ENCODE results near the gene DDX1. TPM values are rescaled to one million over a fixed set of nuclear protein-coding genes. Genes with fewer than 3 reads are reported as not detected.

DDX1 gene
- total and polyA plus RNA-seq, 10 of the 15 experiments (the other 5 are each of a cell fraction or from before 2014, with no cell fraction given), result 53.2 to 134 (median 85.6) TPM

DNA sequence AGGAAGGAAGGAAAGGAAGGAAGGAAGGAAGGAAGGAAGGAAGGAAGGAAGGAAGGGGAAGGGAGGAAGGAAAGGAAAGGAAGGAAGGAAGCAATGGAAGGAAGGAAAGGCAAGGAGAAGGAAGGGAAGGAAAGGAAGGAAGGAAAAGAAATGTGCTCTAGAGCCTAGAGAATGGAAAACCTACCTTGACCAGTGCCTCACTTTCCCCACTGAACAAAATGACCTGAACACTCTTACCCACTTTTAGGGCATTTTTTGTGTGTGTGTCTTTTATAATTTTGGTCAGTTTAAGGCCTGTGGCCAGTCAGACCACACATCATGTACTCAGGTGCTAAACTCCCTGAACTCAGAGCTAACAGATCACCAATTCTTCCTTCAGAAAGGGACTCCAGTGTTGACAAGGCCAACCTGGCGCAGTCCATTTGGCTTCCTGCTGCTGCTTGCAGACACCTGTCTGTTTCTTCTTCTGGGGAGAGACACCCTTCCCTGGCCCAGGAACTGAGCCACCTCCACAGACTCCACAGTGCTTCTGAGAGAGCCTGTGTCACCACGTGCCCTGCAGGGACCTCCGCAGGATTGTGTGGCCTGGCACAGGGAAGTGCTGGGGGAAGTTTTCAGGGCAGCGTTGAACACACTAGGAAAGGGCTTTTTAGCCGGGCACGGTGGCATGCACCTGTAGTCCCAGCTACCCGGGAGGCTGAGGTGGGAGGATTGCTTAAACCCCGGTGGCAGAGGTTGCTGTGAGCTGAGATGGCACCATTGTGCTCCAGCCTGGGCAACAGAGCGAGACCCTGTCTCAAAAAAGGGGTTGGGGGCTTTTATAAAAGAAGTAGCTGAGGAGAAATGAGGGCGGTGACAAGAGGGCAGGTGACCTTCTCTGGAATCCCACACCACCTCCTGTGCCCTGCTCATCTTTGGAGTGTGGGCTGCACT, 57.2 kb downstream of the DDX1 start:
- CTCF ChIA-PET, result no interaction called here
- Histone ChIP-seq H3K4me2 (ENCODE audit: control insufficient read depth, insufficient read depth) (no peak overlapping the region), H3K27me3 (replicated peaks in 1 of 2; ENCODE audit: control insufficient read depth in 2 of 2, insufficient read depth in 2 of 2, low read length in 1 of 2) (no peaks in the 10 kb centered on the region; a peak in 1 of 4 replicates), H3K4me3 (no peak overlapping the region), H3K4me1 (ENCODE audit: control insufficient read depth, insufficient read depth, low read length) (no peaks in the 10 kb centered on the region), H2AFZ (ENCODE audit: control insufficient read depth, low read depth, low read length) (no peak overlapping the region), H3K27ac (ENCODE audit: control insufficient read depth, insufficient read depth) (no peak overlapping the region), H3K36me3 (ENCODE audit: control insufficient read depth in 2 of 2, insufficient read depth in 2 of 2, low read length in 1 of 2) (no peaks in the 10 kb centered on the region), H3K9me3 (replicated peaks; ENCODE audit: control insufficient read depth, insufficient read depth, low read length) (no peaks in the 10 kb centered on the region), H4K20me1 (ENCODE audit: control insufficient read depth, insufficient read depth) (no peaks in the 10 kb centered on the region), H3K79me2 (ENCODE audit: control insufficient read depth, insufficient read depth, low read length) (no peaks in the 10 kb centered on the region), H3K9ac (ENCODE audit: control insufficient read depth, insufficient read depth, low read length) (no peak overlapping the region)
- in situ Hi-C loops (cut with MboI), result loop anchor here (10.0 kb wide), 2 partner anchors 966 to 1106 kb away; no protein-coding TSS in a partner anchor
- intact Hi-C loops (cut with micrococcal nuclease; ENCODE audit: unreplicated experiment), result no loop called here
- POLR2A ChIA-PET, result no interaction called here
- SMC1A ChIA-PET (ENCODE audit: uncharacterized antibody, unreplicated experiment), result interaction anchor here (1.0 kb wide), 1 partner anchor 9 kb away, joined by 3 read pairs; no protein-coding TSS in a partner anchor
- no TSS peak for BruUV-seq (replicated peaks)
- DNase-seq (ENCODE audit: low read depth, low spot score) (no peak), FAIRE-seq (no peak), ATAC-seq (no peak; the same call in 2 of the 3 replicates)
- WGBS (ENCODE audit: insufficient coverage, insufficient replicate concordance, low lambda C conversion rate, missing lambda C conversion rate), result 49% methylated on average over 10 of the region's 10 CpGs
- RAD21 ChIA-PET (ENCODE audit: unreplicated experiment), result no interaction called here
- TF ChIP-seq ETV6 (conservative IDR thresholded peaks at IDR 0.05 in 1 of 2, IDR thresholded peaks at IDR 0.05 in 1 of 2; ENCODE audit: borderline replicate concordance in 1 of 2, low read depth in 1 of 2) (peak in 1 of 2 experiments; percentile 31; a peak in 1 of 4 replicates), RAD51 (IDR thresholded peaks at IDR 0.05) (no peak)

DNA sequence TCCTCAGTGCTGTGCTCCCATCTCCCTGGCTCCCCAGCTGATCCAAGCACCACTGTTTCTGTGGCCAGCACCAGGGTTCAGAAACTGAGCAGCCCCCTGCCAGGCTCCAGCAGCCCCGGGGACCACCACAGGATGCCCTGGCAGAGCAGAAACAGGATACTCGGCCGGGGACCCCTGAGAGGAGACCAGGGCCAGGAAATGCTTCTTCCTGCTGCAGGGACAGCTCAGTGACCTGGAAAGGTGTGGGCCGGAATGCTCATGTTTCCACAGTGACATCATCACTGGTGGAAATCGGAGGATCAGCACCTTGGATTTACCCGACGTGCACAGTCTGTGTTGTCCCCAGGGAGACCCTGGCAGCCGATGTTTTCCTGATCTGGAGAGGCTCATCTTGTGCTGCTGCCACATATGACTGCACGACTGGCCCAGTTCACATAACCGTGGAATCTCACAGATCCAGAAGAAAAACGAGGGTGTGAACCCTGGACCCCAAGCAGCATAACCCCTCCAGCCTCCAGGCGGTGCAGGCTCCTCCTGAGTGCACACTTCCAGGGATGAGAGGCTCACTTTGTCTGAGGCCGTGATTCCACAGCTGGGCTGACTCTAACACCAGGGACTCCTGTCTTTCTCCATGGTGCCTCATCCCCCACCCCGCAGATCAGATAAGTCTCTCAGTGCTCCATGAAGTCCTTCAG, 58.0 kb downstream of the DDX1 start:
- no peak overlapping the region for H3K4me3 ChIP-seq
- no peak overlapping the region for H3K27ac ChIP-seq (ENCODE audit: control insufficient read depth, insufficient read depth)
- no peak overlapping the region for H2AFZ ChIP-seq (ENCODE audit: control insufficient read depth, low read depth, low read length)
- FAIRE-seq (no peak), DNase-seq (ENCODE audit: low read depth, low spot score) (no peak), ATAC-seq (no peak)
- in situ Hi-C loops (cut with MboI), result loop anchor here (10.0 kb wide), 2 partner anchors 965 to 1105 kb away; no protein-coding TSS in a partner anchor
- intact Hi-C loops (cut with micrococcal nuclease; ENCODE audit: unreplicated experiment), result no loop called here
- H4K20me1 ChIP-seq (ENCODE audit: control insufficient read depth, insufficient read depth), result no peaks in the 10 kb centered on the region
- no peak for TF ChIP-seq SIX5 (IDR thresholded peaks at IDR 0.05; ENCODE audit: low read depth, low read length, severe bottlenecking)
- TF ChIP-seq, protein P1, sequence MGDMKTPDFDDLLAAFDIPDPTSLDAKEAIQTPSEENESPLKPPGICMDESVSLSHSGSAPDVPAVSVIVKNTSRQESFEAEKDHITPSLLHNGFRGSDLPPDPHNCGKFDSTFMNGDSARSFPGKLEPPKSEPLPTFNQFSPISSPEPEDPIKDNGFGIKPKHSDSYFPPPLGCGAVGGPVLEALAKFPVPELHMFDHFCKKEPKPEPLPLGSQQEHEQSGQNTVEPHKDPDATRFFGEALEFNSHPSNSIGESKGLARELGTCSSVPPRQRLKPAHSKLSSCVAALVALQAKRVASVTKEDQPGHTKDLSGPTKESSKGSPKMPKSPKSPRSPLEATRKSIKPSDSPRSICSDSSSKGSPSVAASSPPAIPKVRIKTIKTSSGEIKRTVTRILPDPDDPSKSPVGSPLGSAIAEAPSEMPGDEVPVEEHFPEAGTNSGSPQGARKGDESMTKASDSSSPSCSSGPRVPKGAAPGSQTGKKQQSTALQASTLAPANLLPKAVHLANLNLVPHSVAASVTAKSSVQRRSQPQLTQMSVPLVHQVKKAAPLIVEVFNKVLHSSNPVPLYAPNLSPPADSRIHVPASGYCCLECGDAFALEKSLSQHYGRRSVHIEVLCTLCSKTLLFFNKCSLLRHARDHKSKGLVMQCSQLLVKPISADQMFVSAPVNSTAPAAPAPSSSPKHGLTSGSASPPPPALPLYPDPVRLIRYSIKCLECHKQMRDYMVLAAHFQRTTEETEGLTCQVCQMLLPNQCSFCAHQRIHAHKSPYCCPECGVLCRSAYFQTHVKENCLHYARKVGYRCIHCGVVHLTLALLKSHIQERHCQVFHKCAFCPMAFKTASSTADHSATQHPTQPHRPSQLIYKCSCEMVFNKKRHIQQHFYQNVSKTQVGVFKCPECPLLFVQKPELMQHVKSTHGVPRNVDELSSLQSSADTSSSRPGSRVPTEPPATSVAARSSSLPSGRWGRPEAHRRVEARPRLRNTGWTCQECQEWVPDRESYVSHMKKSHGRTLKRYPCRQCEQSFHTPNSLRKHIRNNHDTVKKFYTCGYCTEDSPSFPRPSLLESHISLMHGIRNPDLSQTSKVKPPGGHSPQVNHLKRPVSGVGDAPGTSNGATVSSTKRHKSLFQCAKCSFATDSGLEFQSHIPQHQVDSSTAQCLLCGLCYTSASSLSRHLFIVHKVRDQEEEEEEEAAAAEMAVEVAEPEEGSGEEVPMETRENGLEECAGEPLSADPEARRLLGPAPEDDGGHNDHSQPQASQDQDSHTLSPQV (IDR thresholded peaks at IDR 0.05), result no peak
- H3K36me3 ChIP-seq (ENCODE audit: control insufficient read depth in 2 of 2, insufficient read depth in 2 of 2, low read length in 1 of 2), result no peaks in the 10 kb centered on the region
- H3K4me2 ChIP-seq (ENCODE audit: control insufficient read depth, insufficient read depth), result no peak overlapping the region
- H3K9ac ChIP-seq (ENCODE audit: control insufficient read depth, insufficient read depth, low read length), result no peak overlapping the region
- ChIA-PET POLR2A (no interaction called here), CTCF (no interaction called here), SMC1A (ENCODE audit: uncharacterized antibody, unreplicated experiment) (interaction anchor here (1.0 kb wide), 1 partner anchor 8 kb away, joined by 3 read pairs; no protein-coding TSS in a partner anchor), RAD21 (ENCODE audit: unreplicated experiment) (no interaction called here)
- no peaks in the 10 kb centered on the region for H3K9me3 ChIP-seq (replicated peaks; ENCODE audit: control insufficient read depth, insufficient read depth, low read length)
- no TSS peak for BruUV-seq (replicated peaks)
- WGBS (ENCODE audit: insufficient coverage, insufficient replicate concordance, low lambda C conversion rate, missing lambda C conversion rate), result 34% methylated on average over 14 of the region's 14 CpGs
- H3K4me1 ChIP-seq (ENCODE audit: control insufficient read depth, insufficient read depth, low read length), result no peaks in the 10 kb centered on the region
- H3K79me2 ChIP-seq (ENCODE audit: control insufficient read depth, insufficient read depth, low read length), result no peaks in the 10 kb centered on the region
- no peaks in the 10 kb centered on the region; a peak in 1 of 4 replicates for H3K27me3 ChIP-seq (replicated peaks in 1 of 2; ENCODE audit: control insufficient read depth in 2 of 2, insufficient read depth in 2 of 2, low read length in 1 of 2)
